Measurements from ENCODE around the gene DYNC2H1.
"Not testable (repeated sequence)": the region's sequence is repeated elsewhere in the genome, so short reads cannot be mapped to it uniquely, and the experiment has no call there.

Gene DYNC2H1

DNA sequence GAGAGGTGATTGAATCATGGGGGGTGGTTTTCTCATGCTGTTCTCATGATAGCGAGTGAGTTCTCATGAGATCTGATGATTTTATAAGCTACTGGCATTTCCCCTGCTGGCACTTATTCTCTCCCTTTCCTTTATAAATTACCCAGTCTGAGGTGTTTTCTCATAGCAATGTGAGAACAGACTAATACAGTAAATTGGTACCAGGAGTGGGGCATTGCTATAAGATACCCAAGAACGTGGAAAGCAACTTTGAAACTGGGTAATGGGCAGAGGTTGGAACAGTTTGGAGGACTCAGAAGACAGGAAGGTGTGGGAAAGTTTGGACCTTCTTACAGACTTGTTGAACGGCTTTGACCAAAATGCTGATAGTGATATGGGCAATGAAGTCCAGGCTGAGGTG is 265.0 kb downstream of the DYNC2H1 start:
- not testable (repeated sequence) for DNase-seq

DNA sequence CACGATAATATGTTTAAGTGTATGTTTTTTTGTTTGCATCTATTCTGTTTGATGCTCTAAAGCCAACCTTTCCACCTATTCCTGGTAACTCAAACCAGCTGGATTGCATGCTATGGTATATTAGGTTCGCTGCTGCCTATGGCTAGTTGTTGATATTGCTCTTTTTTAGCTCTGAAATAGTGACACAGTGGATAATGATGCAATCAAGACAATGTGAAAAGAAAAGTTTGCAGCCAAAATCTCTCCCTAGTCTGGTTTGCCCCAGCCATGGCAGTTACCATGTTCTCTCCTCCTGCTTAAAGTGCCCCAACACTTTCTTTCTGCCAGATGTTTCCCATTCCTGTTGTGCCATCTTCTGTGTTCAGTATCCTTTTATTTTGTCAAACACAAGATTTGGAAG is 269.7 kb downstream of the DYNC2H1 start:
- no peak for DNase-seq

DNA sequence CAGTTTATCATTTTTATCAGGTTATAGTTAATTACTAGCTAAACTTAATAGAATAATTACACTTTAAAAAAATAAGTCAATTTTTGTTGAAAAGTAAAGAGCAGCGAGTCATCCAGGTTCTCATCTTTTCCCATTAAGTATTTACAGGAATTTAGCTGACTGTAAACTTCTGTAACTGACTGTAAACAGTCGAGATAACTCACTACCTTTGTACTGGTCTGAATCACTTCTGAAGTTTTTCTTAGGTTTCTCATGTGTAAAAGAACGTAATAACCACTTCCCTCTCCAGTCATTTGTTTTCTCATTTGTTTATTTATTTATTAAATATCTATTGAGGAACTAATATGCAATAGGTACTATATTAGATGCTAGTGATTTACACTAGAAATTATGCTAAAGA is 270.8 kb downstream of the DYNC2H1 start:
- no peak for DNase-seq

DNA sequence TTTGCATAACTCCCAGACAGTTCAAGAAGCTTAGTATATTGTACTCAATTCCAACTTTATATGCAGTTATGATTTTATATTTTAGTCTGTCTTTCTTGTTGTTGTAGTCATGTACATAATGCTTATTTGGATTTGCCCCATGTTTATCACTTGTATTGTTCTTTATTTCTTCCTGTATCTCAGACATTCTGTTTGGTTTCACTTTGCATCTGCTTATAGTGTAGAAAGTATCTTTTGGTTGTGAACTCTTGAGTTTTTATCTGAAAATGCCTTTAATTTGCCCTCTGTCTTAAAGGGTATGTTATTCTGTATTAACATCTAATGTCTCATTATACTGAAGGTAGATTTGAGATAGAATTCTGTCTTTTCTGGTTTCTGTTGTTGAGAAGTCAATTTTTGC is 275.4 kb downstream of the DYNC2H1 start:
- no peak for DNase-seq

DNA sequence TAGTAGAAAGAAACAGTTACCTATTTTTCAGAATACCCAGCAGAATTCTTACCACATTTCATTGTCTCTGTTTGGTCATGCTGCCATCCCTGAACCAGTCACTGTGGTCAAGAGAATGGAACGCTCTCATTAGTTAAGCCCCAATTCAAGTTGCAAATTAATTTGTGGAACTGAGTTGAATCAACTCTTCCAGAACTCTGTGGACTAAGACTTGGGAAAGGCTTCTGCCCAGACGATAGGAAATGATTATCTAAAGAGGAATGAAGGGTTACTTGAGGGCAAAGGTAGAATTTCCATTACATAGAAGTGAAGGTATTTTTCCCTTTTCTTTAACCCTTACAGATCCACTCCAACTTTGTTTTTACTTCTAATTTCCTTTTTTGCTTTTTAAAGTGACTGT is 286.4 kb downstream of the DYNC2H1 start:
- DNase-seq = no peak

DNA sequence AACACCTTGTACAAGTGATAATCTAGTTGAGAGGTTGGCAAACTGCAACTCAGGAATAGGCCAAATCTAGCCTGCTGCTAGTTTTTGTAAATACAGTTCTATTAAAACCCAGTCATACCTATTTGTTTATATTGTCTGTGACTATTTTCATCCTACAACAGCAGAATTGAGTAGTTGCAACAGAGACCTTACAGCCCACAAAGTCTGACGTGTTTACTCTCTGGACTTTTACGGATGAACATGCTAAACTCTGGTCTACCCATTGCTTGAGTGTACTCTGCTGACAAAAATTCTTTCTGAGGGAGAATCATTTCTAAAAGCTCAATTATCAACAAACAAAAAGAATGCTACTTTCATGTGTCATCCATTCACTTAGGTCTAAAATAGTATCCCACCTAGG is 287.0 kb downstream of the DYNC2H1 start:
- no peak for DNase-seq

DNA sequence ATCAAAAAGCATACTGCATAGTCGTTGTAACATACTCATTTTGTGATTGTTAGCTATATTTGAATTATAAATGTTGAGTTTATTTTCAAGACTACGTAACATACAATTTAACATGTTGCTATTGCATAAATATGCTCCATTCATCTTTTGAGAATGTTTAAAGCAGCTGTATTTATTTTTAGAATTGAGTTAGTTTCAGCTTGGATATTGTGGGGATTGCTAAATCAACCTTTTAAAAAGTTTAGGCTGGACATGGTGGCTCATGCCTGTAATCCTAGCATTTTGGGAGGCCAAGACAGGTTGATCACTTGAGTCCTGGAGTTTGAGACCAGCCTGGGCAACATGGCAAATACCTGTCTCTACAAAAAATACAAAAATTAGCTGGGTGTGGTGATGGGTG is 288.1 kb downstream of the DYNC2H1 start:
- no peak for DNase-seq

DNA sequence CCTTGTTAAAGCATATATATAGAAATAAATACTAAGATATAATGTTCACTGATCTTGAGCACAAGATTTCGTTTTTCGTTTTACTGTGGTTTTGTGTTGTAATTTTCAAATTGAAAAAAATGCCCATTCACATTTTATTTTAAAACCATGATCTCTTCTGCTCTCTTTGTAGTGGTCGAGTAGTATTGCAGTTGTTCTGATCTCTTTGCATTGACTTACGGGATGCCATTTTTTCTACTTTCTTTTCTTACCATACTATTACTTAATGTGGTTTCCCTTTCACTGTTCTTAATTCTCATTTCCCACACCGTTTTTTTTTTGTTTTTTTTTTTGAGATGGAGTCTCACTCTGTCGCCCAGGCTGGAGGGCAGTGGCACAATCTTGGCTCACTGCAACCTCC is 289.6 kb downstream of the DYNC2H1 start:
- no peak for DNase-seq

DNA sequence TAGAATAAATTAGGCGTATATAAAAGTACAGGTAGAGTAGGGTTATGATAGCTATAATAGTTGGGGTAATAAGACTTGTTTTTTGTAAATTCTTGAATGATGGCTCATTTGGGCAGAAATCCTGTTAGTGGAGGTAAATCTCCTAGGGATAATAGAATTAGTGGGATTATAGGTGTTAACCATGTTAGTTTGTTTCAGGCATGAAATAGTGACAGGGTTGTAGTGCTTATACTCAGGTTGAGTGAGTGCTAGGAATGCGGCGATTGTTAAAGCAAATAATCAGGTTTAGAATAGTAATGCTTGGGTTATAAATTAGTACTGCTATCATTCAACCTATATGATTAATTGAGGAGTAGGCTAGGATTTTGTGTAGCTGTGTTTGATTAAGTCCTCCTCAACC is 297.1 kb downstream of the DYNC2H1 start:
- no peak for DNase-seq

DNA sequence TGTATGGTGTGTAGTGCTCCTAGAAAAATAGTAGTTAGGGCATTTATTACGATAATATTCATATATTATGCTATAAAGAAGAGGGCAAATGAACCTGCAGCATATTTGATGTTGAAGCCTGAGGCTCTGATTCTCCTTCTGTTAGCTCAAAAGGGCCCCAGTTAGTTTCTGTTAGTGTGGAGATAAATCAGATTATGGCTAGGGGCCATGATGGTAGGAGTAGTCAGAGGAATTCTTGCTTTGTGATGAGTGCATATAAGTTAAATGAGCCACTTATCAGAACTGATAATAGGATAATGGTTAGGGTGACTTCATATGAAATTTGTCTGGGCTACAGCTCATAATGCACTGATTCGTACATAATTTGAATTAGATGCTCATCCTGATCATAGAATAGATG is 298.4 kb downstream of the DYNC2H1 start:
- no peak for DNase-seq

DNA sequence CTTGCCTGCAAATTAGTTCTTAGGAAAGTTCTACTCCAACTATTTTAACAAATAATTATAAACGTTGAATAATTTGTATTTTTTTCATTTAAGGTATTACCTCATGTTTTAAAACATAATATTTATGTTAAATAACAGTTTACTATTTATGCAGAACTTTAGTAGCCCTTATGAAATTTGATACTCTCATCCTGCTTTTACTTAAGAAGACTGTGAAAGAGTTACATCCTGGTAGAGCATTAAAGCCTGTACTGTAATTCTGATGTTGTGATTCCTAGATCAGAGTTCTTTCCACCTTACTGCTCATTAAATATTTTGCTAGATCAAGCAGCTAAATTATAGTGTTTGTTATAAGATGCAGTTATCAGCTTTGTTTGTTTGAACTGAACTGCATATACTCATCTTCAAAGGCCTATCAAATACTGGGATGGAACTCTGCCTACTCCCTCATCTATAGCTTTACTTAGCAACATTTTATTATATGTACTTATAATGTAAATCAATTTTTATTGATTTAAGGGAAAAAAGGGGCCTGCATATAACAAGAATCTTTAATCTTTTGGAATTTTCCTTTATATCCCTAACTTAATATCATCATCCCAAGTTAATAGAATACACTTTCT is 304.2 kb downstream of the DYNC2H1 start:
- DNase-seq = no peak

DNA sequence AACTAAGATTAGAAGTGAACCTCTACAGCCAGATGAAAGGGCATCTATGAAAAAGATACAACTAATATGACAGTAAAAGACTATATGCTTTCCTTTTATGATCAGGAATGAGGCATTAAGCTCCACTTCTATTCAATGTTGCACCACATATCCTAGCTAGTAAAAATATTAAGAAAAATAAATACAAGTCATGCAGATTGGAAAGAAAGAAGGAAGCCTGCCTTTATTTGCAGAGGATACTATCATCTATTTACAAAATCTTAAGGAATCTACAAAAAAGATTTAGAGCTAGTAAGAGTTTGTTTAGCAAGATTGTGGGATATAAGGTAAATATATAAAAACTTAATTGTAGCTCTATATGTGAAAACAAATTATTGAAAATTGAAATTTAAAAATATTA is 308.8 kb downstream of the DYNC2H1 start:
- DNase-seq = no peak

DNA sequence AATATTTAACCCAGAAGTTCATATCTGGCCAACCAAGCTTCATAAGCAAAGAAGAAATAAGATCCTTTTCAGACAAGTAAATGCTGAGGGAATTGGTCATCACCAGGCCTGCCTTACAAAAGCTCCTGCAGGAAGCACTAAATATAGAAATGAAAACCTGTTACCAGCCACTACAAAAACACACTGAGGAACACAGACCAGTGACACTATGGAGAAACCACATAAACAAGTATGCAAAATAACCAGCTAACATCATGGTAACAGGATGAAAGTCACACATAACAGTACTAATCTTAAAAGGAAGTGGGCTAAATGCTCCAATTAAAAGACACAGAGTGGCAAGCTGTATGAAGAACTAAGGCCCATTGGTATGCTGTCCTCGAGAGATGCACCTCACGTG is 311.4 kb downstream of the DYNC2H1 start:
- no peak for DNase-seq

DNA sequence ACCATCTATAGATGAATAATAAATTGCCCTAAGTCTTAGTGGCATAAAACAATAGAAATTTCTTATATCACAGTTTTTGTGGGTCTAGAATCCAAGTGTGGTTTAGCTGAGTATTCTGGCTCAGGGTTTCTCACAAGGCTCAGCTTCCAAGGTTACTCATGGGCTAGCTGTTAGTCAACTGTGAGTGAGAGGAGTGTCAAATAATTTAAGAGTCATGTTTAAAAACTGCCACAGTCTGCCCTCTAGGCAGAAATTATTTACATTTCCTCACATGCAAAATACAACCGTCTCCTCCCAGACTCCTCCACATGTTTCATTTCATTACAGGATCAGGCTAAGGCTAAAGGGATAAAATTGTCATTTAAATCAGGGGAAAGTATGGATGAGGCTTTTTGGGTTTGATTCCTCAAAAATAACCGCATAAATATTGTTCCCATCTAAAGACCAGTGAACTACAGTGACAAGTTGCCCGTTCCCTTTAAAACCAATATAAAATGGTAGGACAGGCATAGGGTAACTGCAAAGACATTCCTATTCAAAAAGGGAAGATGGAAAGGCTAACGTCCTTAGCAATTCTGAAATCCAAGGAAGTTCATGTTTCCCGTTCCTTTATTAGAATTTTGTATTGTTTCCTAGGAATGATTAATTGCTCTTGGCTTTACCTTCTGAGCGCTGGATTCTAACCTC is 324.3 kb downstream of the DYNC2H1 start:
- DNase-seq = no peak

DNA sequence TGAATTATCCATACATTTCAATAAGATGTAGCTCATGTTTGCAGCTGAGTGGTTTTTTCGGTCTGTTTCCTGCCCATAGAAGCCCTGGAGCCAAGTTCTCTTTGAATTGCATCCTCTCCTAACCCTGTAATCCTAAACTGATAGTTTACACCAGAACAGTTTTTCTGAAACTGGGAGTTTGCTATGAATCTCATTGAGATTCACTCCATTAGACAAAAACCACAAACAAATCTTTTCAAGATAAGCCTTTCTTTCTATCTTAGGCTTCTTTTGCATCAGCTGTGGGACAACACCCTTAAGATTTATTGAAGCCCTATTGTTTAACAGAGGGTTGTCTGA is 324.8 kb downstream of the DYNC2H1 start:
- no peak for DNase-seq

DNA sequence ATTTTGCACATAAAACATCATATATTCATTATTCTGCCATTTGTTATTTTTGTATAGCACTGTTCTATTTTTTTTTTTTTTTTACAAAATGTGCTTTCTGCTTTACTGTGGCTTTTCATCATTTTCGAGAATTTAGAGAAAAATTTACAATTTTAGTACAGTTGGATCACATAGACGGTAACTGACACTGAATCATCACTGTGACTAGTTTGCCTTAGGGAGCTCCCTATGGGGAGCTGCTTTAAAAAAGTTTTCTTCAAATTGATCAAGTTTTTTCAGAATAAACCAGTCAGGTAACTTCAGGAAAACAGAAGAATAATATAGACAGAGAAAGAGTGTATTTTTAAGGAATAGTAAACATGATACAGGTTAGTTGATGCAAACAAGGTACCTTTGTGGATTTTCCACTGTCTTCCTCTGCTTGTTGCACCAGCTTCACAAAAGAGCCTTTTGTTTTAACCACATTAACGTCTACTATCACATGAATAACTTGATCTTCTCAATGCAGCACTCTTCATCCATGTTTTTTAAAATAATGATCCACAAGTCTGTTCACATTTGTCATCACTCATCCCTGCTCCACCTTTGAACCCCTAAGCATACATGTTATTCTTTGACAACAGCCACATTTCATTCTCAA is 327.0 kb downstream of the DYNC2H1 start:
- DNase-seq = no peak

DNA sequence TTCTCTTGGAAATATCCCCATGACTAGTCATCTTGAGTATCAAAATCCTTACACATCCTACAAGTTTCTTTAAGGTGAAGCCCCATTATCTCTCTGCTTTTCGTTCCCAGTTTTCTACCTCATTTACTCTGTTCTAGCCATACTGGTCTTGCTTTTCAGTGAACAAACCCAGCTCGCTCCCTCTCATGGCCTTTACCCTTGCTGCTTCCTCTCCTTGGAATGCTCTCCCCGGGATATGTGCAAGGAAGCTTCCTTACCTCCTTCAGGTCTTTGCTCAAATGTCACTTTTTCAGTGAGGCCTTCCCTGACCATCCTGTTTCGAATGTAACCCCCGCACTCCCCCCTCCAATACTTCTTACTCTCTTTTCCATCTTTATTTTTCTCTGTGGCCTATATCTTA is 331.8 kb downstream of the DYNC2H1 start:
- DNase-seq = no peak

DNA sequence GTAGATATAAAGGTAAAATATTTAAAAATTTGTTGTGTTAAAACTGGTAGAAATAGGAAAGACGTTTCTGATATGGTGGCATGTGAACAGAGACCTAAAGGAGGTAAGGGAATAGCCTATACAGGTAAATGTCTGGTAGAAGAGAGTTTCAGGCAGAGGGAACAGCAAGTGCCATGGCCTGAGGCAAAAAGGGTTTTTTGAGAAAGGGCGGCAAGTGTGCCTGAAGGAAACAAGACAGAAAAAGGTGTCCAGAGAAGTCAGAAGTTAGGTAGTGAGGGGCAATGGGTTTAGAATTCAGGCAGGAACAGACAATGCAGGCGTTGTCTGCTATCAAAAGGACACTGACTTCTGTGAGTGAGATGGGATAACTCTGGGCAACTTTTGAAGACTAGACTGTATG is 339.7 kb downstream of the DYNC2H1 start:
- no peak for DNase-seq

DNA sequence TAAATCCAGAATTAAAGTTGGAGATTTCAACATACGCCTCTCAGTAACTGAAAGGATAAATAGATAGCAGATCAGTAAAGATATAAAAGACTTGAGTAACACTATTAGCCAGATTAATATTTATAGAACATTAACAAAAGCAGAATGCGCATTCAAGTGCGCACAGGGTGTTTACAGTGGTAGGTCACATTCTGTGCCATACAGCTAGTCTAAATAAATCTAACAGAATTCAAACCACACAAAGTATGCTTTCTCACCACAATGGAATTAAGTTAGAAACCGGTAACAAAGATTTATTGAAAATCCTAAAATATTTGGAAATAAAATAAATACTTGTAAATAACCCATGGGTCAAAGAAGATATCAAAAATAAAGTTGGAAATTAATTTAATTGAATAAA is 341.0 kb downstream of the DYNC2H1 start:
- DNase-seq = no peak

DNA sequence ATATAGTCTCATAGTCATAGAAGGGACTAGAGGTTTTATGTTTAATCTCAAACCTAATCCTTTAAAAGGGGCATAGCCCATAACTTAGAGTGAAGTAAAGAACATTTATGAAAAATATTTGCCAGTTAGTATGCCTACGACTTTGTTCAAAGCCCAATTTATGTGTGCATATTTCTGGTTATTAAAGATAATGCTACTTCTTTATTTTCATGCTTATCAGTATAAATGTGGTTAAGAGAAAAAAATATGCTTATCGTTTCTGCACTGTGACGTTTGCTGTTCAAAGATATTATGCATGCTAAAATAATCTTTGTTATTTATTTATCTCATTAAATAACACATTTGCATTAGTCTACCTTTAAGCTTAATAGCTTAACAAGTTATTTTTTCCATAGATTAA is 343.9 kb downstream of the DYNC2H1 start:
- no peak for DNase-seq

DNA sequence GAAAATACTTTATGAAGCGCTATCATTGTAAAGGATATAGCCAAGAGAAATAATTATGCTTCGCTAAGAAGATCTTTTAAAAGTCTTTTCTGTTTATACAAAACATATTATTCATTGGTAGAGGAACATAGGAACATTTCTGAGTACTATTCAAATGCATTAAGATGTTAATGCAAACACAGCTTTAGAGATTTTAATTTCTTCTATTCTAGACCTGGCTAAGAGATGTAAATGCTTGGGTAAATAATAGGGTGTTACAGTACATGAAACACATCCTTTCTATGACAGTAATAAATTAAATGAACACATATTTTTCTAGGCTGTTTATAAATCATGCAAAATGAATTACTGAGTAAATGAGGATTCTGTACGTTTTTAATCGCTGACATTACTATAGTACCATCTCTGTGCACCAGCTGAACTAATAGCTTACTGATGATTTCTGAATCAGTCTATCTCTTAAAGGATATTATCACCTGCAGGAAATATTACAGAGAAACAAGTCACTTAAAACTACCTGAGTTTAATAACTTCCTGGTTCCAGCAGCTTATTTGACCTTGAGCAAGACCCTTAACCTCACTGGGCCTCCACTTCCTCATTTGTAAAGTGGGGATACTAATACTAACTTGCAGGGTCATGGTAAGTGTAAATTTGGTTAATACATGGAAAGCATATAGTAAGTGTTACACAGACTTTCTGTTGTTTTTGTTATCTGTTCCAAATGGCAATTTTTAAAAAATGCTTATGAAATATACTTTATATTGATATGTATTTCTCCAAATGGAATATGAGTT is 344.9 kb downstream of the DYNC2H1 start:
- no peak for DNase-seq

DNA sequence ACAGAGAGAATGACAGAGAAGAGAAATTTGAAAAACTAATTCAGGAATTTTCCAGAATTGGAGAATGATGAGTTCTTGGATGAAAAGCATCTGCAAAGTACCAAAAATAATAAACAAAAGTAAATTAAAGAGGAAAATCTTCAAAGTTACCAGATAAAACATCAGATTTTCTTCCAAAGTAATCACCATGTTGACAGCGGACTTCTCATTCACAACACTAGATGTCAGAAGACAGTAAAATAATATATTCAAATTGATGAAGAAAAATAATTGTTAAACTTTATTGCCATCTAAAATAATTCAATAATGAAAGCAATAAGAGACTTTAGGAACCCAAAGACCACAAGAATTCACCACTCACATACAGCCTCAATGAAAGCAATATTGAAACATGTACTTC is 355.2 kb downstream of the DYNC2H1 start:
- DNase-seq = no peak

DNA sequence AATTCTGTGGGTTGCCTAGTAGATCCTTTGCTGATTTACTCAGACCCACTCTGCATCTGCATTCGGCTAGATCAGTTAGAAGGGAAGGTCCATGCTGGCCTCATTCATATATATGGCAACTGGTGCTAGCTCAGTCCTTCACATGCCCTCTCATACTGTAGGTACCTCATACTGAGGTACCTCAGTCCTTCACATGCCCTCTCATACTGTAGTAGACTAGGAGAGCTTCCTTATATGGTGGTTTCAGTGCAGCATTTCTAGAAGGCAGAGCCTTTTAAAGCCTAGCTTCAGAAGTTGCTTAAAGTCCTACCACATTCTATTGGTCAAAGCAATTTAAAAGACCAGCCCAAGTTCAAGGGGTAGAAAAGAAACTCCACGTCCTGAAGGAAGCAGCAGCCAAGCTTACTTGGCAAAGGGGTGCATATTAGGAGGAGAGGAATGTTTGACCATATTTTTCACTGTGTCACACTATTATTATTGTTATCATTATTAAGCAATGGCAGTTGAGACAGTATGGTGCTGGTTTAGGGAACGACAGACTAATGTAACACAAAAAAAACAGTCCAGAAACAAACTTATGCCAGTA is 356.4 kb downstream of the DYNC2H1 start:
- no peak for DNase-seq

DNA sequence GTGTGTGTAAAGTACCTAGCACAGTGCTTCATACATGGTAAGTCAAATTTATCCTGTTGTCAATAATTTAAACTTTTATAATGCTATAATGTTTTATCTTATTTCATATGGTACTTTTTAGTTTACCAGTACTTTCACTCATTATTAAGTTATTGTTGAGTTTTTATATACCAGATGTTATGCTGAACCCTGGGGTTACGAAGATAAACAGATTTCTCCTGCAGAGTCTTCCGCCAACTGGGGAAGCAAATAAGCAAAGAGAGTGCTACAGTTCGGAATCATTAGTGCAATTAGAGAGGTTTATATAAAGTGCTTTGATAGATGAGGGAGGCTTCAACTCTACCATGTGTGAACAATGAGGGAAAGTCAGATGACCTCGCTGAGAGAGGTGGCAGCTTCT is 362.3 kb downstream of the DYNC2H1 start:
- no peak for DNase-seq
